ENCODE data around the gene CRTC3. TPM values are rescaled to one million over a fixed set of nuclear protein-coding genes. Genes with fewer than 3 reads are reported as not detected.
A peak's percentile ranks its signal among the peaks of the same experiment; 100 is the strongest.

Gene CRTC3
- total RNA-seq, 2 donors from 2014 or later, result 10.5 to 13.0 TPM

GRCh38 chr15:90645873-90646575 lies 116.3 kb downstream of the CRTC3 start:
- intact Hi-C loops (cut with DNase I), result loop anchor here (5.0 kb wide), 1 partner anchor 241 kb away; no protein-coding TSS in a partner anchor
- peak in 2 of 4 donors; percentile 60 to 73 for DNase-seq
- Histone ChIP-seq H3K27me3 (no peaks in the 10 kb centered on the region), H3K4me3 (no peak overlapping the region), H3K36me3 (replicated peaks in 1 of 2; ENCODE audit: insufficient read depth in 1 of 2, low read depth in 2 of 2) (peaks cover 4 to 15% of the 10 kb centered on the region in 2 donors), H3K4me1 (peaks cover 5% of the 10 kb centered on the region), H3K9me3 (no peaks in the 10 kb centered on the region), H3K27ac (no peak overlapping the region)
- TF ChIP-seq CTCF (IDR thresholded peaks at IDR 0.05) (no peak), POLR2A (IDR thresholded peaks at IDR 0.05) (no peak)
- no peak for ATAC-seq
- 60 to 64% methylated on average over 23 of the region's 23 CpGs for WGBS, 2 donors

DNA sequence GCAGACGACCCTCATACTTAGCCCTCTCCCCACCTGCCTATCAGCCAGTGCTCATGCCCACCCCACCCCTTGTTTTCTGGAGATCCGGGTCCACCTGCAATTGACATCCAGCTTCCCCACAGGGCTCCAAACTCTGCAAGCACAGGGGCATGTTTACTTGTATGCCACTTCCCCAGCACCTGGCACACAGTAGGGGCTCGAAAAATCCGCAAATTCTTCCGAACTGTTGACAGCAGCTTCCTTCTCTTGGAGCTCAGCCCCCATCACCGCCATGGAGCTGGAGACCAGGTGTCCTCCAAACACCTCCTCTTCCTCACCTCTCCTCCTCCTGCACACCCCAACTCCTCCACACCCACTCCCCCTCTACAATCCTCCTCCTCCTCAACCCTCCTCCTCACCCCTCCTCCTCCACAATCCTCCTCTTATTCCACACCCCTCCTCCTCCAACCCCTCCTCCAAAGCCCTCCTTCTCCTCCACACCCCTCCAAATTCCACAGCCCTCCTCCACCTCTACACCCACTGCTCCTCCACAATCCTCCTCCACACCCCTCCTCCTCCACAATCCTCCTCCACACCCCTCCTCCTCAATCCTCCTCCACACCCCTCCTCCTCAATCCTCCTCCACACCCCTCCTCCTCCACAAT lies 117.1 kb downstream of the CRTC3 start:
- WGBS, 2 donors, result 43 to 59% methylated on average over 6 of the region's 6 CpGs
- TF ChIP-seq POLR2A (IDR thresholded peaks at IDR 0.05) (no peak), CTCF (IDR thresholded peaks at IDR 0.05) (no peak)
- intact Hi-C loops (cut with DNase I), result loop anchor here (5.0 kb wide), 1 partner anchor 241 kb away; no protein-coding TSS in a partner anchor

GRCh38 chr15:90647326-90647725 lies 117.6 kb downstream of the CRTC3 start:
- ATAC-seq (no peak), DNase-seq (no peak)
- Histone ChIP-seq H3K4me3 (no peak overlapping the region), H3K36me3 (replicated peaks in 1 of 2; ENCODE audit: insufficient read depth in 1 of 2, low read depth in 2 of 2) (peaks cover 4 to 8% of the 10 kb centered on the region in 2 donors), H3K4me1 (peaks cover 5% of the 10 kb centered on the region), H3K9me3 (no peaks in the 10 kb centered on the region), H3K27me3 (no peaks in the 10 kb centered on the region), H3K27ac (no peak overlapping the region)
- WGBS, 2 donors, result 30% methylated on average over 2 of the region's 2 CpGs; no CpG with 5 or more reads in 1 of the 2 donors
- TF ChIP-seq CTCF (IDR thresholded peaks at IDR 0.05) (no peak), POLR2A (IDR thresholded peaks at IDR 0.05) (no peak)
- intact Hi-C loops (cut with DNase I), result loop anchor here (5.0 kb wide), 1 partner anchor 240 kb away; no protein-coding TSS in a partner anchor

More for the DNA sequence above, 117.1 kb downstream of the CRTC3 start:
- Histone ChIP-seq H3K4me3 (no peak overlapping the region), H3K4me1 (peaks cover 5% of the 10 kb centered on the region), H3K9me3 (no peaks in the 10 kb centered on the region), H3K27me3 (no peaks in the 10 kb centered on the region), H3K27ac (no peak overlapping the region), H3K36me3 (replicated peaks in 1 of 2; ENCODE audit: insufficient read depth in 1 of 2, low read depth in 2 of 2) (peaks cover 4 to 14% of the 10 kb centered on the region in 2 donors)
- DNase-seq, result no peak
- no peak for ATAC-seq

- 18% methylated on average over 14 of the region's 14 CpGs for WGBS, 2 donors
- Histone ChIP-seq H3K36me3 (replicated peaks in 1 of 2; ENCODE audit: insufficient read depth in 1 of 2, low read depth in 2 of 2) (no peaks in the 10 kb centered on the region), H3K4me3 (no peak overlapping the region), H3K9me3 (no peaks in the 10 kb centered on the region), H3K4me1 (peaks cover 5% of the 10 kb centered on the region), H3K27ac (peak overlapping the region in 2 of 4 donors; percentile 40 to 61), H3K27me3 (no peaks in the 10 kb centered on the region)
- intact Hi-C loops (cut with DNase I), result loop anchor here (5.0 kb wide), 1 partner anchor 239 kb away; no protein-coding TSS in a partner anchor
- TF ChIP-seq POLR2A (IDR thresholded peaks at IDR 0.05) (no peak), CTCF (IDR thresholded peaks at IDR 0.05) (peak; percentile 77 to 89 (median 87))
- DNase-seq, result peak; percentile 64 to 80 (median 72)
- ATAC-seq, result peak; percentile 67
These were observed 118.7 kb downstream of the CRTC3 start for GRCh38 chr15:90648137-90649070.
